ENCODE data around the gene D2HGDH.

The D2HGDH gene

DNA sequence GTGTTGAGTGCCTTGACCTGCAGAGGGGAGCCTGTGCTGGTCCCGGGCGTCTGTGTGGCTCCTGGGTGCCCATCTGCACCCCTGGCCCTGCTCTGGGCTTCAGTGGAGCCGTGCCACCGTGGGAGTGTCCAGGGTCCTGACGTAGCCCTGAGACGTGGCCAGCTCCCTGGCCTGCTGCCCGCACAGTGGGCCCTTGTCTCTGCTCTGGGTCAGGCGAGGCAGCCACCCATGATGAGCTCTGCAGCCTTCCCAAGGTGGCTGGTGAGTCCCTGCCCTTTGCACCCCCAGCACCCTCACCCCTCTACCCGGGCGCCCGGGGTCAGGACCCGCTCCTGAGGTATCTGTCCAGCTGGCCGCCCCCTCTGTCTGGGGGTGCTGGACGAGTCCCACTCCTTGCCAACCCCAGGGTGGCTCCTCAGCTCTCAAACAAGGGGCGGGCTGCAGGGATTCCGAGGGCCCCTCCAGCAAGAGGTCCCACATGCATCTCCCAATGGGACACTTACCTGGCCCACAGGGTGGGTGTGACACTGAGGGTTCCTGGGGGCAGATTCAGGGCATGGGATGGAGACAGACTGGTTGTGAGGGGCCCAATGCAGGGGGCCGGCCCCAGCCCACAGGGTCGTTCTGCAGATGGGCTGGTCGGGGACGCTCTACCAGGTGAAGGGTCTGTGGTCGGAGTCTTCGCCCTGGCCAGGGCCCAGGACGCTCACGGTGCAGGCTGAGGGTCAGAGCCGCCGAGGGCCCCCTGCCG, 76.9 kb downstream of the D2HGDH start:
- TF ChIP-seq, protein P1, sequence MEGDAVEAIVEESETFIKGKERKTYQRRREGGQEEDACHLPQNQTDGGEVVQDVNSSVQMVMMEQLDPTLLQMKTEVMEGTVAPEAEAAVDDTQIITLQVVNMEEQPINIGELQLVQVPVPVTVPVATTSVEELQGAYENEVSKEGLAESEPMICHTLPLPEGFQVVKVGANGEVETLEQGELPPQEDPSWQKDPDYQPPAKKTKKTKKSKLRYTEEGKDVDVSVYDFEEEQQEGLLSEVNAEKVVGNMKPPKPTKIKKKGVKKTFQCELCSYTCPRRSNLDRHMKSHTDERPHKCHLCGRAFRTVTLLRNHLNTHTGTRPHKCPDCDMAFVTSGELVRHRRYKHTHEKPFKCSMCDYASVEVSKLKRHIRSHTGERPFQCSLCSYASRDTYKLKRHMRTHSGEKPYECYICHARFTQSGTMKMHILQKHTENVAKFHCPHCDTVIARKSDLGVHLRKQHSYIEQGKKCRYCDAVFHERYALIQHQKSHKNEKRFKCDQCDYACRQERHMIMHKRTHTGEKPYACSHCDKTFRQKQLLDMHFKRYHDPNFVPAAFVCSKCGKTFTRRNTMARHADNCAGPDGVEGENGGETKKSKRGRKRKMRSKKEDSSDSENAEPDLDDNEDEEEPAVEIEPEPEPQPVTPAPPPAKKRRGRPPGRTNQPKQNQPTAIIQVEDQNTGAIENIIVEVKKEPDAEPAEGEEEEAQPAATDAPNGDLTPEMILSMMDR (conservative IDR thresholded peaks at IDR 0.05; ENCODE audit: low read length) = no peak
- H3K4me3 ChIP-seq (ENCODE audit: low read length) = no peak overlapping the region
- no peak for DNase-seq (ENCODE audit: low read depth)

- H3K4me3 ChIP-seq (ENCODE audit: low read length) = no peak overlapping the region
- TF ChIP-seq, protein P1 (conservative IDR thresholded peaks at IDR 0.05; ENCODE audit: low read length) = no peak
- DNase-seq (ENCODE audit: low read depth) = no peak
Observed at GRCh38 chr2:241811952-241812729, 77.7 kb downstream of the D2HGDH start.

DNA sequence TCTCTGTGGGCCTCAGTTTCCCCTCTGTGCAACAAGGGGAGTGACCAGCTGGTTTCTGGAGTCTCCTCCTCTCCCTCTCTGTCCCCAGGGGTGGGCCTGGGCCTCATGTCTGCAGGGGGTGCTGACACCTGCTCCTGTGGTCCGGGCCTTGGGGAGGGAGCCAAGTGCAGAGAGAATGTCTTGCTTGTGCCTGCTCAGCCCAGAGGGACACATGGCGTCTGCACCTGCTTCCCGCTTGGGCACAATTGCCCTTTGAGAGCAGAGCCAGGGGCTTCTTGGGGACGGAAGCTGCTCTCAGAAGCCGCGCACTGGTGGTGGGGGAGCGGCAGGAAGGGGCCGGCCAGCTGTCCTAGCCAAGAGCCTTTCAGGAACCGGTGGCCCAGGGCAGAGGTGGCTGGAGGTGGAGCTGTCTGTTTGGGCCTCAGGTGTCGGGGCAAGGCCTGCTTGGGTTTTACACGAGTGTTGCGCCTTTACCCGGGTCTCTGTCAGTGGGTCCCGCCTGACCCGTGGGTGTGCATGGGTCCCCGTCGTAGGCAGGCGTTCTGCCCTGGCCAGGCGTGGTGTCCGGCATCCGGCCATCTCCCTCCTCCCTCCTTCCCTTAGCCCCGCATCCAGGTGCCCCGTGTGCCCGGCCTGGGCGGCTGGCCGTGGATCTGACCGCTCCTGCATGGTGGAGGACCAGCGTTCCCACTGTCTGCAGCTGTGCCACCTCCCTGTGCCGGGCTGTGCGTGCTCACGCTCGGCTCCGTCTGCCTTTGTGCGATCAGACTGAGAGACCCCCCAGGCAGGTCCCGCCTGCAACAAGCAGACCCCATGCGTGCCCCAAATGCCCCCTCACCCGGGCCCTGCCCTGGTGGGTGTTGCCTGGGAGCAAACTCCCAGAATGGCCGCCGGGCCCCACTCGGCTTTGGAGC, 78.6 kb downstream of the D2HGDH start:
- no peak for DNase-seq (ENCODE audit: low read depth)
- TF ChIP-seq, protein P1 (conservative IDR thresholded peaks at IDR 0.05; ENCODE audit: low read length) = no peak
- H3K4me3 ChIP-seq (ENCODE audit: low read length) = no peak overlapping the region

DNA sequence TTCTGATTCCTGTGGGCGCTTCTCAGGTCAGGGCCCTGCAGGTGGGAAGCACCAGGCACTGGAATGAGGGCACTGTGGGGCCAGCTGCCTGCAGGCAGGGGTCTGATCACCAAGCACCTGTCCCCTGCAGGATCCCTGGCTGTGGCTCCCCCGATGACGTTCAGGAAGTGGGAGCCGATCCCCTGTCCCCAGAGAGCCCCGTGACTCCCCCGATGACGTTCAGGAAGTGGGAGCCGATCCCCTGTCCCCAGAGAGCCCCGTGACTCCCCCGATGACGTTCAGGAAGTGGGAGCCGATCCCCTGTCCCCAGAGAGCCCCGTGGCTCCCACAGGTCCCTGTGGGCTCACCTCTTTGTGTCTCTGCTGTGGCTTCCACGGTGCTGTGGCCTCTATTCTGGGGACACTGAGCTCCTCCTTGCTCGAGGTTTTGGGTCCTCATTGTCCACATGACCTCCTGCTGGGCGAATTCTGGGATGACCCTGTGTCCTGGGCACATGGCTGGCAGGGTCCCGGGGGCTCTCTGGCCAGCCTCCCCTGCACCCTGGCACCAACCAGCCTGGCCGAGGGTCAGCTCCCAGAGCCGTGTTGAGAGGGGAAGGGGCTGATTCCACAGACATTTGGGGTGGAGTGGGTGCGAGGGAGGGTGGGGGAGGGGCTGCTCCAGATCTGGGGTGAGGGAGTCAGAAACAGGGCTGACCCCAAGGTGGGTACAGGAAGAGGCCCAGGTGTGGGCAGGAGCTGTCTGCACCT, 79.4 kb downstream of the D2HGDH start:
- TF ChIP-seq, protein P1 (conservative IDR thresholded peaks at IDR 0.05; ENCODE audit: low read length) = no peak
- H3K4me3 ChIP-seq (ENCODE audit: low read length) = no peak overlapping the region
- DNase-seq (ENCODE audit: low read depth) = no peak

DNA sequence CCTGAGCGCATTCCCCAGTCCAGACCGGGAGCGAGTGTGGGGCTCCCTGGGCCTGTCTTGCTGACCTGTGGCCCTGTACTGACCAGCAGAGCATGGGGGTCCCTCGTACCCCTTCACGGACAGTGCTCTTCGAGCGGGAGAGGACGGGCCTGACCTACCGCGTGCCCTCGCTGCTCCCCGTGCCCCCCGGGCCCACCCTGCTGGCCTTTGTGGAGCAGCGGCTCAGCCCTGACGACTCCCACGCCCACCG, 79.9 kb downstream of the D2HGDH start:
- H3K4me3 ChIP-seq (ENCODE audit: low read length) = no peak overlapping the region
- no peak for DNase-seq (ENCODE audit: low read depth)
- TF ChIP-seq, protein P1 (conservative IDR thresholded peaks at IDR 0.05; ENCODE audit: low read length) = no peak

DNA sequence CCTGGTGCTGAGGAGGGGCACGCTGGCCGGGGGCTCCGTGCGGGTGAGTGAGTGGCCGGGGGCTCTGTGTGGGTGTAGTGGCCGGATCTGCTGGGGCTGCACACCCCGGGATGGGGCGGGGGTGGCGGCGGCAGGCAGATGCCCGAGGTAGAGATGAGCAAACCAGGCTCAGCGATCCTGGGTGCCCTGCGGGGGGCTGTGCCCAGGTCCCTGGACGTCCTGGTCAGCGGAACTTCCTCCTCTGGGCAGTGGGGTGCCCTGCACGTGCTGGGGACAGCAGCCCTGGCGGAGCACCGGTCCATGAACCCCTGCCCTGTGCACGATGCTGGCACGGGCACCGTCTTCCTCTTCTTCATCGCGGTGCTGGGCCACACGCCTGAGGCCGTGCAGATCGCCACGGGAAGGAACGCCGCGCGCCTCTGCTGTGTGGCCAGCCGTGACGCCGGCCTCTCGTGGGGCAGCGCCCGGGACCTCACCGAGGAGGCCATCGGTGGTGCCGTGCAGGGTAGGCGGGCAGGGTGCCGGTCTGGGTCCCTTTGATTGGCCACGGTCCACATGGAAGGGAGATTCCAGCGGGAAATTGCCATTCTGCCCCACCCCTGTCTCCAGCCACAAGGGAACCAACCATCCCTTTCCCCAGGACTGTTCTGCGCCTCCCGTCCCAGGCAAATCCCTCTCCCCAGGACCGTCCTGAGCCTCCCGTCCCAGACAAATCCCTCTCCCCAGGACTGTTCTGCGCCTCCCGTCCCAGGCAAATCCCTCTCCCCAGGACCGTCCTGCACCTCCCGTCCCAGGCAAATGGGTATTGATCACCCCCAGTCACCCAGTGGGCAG, 80.4 kb downstream of the D2HGDH start:
- TF ChIP-seq, protein P1 (conservative IDR thresholded peaks at IDR 0.05; ENCODE audit: low read length) = no peak
- no peak for DNase-seq (ENCODE audit: low read depth)
- H3K4me3 ChIP-seq (ENCODE audit: low read length) = no peak overlapping the region
